RPMI8226 (cell line): ENCODE results near the gene TAF6.
A peak's percentile ranks its signal among the peaks of the same experiment; 100 is the strongest.

Experiments
- DNase-seq: peaks from one replicate; pipeline ENCODE4 v3.0.0-alpha.2; 2015

Gene TAF6

DNA sequence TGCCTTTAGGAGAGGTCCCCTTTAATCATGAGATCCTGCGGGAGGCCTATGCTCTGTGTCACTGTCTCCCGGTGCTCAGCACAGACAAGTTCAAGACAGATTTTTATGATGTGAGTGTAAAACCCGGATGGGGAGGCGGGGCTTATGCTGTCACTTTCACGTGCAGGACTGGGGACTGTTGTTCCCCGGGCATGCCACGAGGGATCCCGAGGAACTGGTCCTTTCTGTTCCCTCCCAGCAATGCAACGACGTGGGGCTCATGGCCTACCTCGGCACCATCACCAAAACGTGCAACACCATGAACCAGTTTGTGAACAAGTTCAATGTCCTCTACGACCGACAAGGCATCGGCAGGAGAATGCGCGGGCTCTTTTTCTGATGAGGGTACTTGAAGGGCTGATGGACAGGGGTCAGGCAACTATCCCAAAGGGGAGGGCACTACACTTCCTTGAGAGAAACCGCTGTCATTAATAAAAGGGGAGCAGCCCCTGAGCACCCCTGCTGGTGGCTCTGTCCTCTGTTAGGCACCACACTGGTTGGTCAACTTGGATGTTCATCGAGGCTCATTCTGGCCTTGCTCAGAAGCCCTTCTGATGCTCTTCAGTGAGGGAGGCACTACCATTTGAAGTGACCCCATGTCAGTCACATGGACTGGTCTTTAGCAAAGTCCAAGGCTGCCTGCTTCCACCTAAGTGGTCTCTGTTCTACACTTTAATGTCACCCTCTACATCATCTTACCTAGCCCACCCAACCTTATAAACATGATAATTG lies 27.6 kb downstream of the TAF6 start:
- peak; percentile 41 for DNase-seq

GRCh38 chr7:100090527-100091410 lies 28.4 kb downstream of the TAF6 start:
- DNase-seq: no peak

GRCh38 chr7:100089458-100090196 lies 29.5 kb downstream of the TAF6 start:
- DNase-seq: no peak

DNA sequence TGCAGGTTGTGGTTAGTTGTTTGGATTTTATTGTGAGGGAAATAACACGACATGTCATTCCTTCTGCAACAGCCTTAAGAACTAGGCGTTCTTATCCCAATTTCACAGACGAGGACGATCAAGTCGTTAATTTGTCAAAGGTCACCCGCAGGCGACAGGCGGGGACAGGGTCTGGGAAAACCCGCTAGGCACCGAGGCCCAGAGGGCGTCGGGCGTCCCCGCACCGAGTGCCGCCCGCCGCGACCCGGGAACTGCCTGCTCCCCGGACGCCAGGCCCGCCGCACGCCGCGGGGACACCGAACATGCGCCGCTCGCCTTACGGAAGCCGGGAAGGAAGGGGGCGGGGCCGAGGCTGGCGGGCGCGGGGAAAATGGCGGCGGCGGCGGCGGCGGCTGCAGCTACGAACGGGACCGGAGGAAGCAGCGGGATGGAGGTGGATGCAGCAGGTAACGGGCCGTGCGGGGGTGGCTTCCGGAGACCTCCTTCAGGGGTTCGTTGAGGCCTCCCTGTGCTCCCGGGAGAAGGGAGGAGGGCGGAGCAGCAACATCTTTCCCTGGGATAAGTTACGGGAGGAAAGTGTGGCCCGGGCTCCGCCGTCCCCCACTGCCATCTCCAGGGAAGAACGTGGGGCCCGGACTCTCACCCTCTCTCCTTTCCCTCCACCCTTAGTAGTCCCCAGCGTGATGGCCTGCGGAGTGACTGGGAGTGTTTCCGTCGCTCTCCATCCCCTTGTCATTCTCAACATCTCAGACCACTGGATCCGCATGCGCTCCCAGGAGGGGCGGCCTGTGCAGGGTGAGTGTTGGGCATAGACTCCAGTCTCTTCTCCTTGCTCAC lies 30.3 kb downstream of the TAF6 start, which contains the start of gene COPS6:
Gene COPS6, plus strand, starts transcription at position 349 of the 837 bp plus-strand sequence. Its CDS starts 22 bp downstream, at position 371.
- peak; percentile 89 for DNase-seq

DNA sequence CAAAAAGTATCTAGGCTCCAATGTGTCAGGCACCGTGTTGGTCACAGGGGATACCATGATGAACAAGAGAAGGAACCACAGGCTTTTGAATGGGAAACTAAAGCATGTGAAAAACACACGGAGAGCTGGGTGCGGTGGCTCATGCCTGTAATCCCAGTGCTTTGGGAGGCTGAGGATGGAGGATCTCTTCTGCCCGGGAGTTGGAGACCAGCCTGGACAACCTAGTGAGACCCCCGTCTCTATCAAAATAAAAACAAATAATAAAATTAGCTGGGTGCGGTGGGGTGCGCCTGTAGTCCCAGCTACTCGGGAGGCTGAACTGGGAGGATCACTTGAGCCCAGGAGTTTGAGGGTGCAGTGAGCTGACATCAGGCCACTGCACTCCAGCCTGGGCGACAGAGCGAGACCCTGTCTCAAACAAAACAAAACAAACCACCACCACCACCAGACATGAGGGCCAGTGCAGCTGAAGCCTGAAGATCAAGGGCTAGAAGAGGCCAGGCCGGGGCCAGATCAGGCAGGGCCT lies 31.0 kb downstream of the TAF6 start:
- DNase-seq: no peak

GRCh38 chr7:100087055-100087750 lies 32.0 kb downstream of the TAF6 start:
- no peak for DNase-seq

GRCh38 chr7:100085515-100085914 lies 33.6 kb downstream of the TAF6 start:
- DNase-seq: no peak

DNA sequence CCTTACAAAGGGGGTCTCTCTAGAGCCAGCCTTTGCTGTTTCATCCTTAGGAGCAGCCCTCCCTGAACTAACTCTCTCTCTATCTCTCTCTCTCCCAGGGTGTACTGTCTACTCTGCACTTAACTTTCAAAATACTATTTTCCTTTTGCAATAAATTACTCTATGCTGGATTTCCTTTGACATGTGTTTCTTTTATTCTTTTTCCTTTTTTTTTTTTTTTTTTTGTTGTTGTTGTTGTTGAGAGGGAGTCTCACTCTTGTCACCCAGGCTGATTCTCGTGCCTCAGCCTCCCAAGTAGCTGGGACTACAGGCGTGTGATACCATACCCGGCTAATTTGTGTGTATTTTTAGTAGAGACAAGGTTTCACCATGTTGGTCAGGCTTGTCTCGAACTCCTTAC lies 36.2 kb downstream of the TAF6 start:
- DNase-seq: no peak

DNA sequence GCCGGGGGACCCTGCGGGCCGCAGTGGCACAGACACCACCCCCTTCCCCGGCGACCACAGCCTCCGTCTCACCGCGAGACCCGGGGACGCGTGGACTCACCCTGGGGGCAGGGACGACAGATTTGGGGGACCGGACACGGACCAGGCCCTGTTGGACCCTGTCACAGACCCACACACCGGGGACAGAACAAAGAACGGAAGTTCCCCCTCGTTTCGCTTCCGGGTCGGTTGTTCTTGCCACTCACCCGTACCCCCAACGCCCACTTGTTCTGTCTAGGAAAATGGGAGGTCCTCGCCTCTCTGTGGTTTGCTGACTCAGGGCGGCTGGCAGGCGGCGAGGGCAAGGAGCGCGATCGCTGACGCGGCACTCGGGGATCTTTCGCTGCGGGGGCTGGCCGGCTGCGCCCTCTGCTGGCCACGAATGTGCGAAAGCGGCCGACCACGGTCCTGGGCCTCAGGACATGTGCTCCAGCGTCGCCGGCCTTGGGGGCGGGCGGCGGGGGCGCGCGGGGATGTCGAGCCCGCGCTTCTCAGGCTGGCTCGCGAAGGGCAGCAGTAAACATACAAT lies 37.5 kb downstream of the TAF6 start, which contains the start of gene ZNF3:
Gene ZNF3, minus strand, starts transcription at position 189 of the 568 bp plus-strand sequence. CDS start 4,366 bp downstream, outside the sequence.
- DNase-seq: peak; percentile 100

- no peak for DNase-seq
Measured at GRCh38 chr7:100080907-100081534, 38.1 kb downstream of the TAF6 start.

DNA sequence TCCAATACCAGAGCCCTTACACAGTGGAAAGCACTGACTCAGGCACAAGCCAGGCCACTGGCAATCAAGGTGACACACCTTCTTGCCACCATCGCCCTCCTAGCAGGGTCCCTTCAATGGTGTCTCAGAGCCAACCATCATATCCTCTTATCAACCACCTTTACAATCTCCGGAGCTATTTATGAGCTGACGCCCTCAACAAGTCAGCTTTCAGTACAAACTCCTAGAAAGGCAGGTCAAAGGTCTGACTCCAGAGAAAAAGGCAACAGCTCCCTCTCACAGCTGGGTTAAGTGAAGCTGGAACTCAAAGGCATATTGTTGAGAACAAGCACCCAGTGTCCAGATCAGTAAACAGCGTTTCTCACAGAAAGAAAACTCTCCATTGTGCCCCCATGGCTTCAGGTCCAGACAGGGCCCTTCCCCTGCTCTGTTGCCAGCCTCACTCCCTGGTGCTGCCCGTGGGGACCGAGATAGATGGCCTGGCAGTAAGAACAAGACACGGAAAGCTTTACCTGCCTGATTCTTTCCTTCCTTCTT lies 40.1 kb downstream of the TAF6 start:
- DNase-seq: no peak

- DNase-seq: no peak
Measured at GRCh38 chr7:100077205-100077604, 42.0 kb downstream of the TAF6 start.

DNA sequence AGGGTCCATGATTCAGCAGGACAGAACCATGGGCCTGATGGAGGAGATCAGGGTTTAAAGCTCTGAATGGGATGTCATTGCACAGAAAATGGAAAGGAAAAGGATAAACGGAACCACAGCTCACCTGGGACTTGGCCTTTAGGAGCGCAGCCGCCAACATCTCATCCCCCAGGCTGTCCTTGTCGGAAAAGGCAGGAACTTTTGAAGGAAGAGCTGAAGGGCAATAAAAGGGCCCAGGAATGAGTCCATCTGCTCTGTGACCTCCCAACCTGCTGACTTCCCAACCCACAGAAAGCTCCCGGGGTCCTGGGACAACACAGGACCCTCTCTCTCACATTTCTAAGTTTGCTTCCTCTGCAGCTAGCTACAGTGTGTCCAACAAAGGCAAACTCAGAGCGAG lies 43.7 kb downstream of the TAF6 start:
- DNase-seq: no peak

DNA sequence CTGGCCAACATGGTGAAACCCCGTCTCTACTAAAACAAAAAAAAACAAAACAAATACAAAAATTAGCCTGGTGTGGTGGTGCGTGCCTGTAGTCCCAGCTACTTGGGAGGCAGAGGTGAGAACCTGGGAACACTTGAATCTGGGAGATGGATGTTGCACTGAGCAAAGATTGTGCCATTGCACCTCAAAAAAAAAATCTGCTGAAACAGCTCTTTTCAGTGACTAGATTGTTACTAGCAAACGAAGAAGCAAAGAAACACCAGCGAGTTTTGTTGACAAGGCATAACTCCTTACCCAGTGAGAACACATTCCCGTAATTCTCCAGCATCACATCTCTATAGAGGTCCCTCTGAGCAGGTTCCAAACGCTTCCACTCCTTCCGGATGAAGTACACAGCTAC lies 44.3 kb downstream of the TAF6 start:
- no peak for DNase-seq

DNA sequence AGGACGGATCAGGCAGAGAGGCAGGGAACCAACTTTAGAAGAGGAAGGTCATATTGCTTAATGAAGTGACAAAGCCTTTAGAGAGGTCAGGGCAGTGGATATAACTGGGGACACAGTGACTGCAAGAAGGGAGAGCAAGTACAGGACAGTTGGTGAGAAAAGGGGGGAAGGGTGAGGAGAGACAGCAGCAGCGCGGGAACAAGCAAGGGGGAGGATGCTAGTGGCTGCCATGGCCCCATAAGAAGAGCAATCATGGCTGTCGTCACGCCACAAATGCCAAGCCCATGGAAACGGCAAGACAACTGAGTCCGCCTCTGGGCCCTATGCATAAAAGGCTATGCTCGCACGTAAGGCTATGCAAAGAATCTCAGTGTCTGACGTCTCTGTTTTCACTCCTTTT lies 46.7 kb downstream of the TAF6 start:
- no peak for DNase-seq

- DNase-seq: no peak
Measured at GRCh38 chr7:100071018-100071723, 48.0 kb downstream of the TAF6 start.

DNA sequence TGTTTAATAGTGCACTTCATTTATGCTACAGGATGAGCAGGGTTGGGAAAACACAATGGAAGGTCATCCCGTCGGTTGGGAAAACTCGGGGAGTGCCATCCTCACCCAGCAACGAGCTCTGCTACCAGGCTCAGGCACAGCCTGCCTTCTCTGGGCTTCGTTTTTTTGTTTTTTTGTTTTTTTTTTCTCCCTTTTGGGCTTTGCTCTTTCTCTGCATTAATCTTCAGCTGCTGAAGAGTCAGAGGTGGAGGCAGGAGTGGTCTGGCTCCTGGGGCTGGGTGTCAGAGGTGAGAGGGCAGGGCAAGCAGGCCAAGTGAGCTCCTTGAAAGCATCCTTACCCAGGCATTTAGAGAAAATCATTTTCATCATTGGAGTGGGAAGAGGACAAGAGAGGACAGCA lies 49.2 kb downstream of the TAF6 start:
- DNase-seq: no peak

DNA sequence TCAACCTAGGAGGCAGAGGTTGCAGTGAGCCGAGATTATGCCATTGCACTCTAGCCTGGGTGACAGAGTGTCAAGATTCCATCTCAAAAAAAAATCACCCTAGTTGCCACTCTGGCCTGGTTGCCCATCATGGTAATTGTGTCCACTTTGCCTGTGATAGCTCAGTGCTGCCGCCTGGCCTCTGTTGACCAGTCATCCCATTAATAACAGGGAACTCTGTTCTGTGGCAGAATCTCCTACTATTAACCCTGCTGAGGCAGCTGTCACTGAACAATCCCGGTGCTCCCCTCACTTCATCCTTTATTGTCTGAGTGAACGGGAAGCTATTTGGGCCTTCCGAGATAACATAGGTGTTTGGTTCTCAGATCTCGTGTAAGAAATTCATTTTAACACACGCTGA lies 52.2 kb downstream of the TAF6 start:
- DNase-seq: no peak

GRCh38 chr7:100065452-100066186 lies 53.5 kb downstream of the TAF6 start:
- DNase-seq: no peak
